Fibroblast of the aortic adventitia (primary cell): Measurements from ENCODE around the gene ABHD2. TPM values are rescaled to one million over a fixed set of nuclear protein-coding genes. Genes with fewer than 3 reads are reported as not detected.

ENCODE experiments used
- DNase-seq: peaks from one replicate; pipeline ENCODE4 v3.0.0-alpha.2; 2010; ENCODE audit warnings: low read depth
- H3K4me3 ChIP-seq: 2 replicates; pipeline ENCODE4 v1.5.1; 2011; ENCODE audit warnings: low read depth, mild to moderate bottlenecking, control low read depth, low read length, moderate library complexity
- total RNA-seq: library from RNA; depleted of rRNA; stranded (reverse); fragments of >200 nt; gene quantifications from 2 replicates; pipeline ENCODE4 v1.2.3, GENCODE V29; 2012; ENCODE audit warnings: low replicate concordance
- TF ChIP-seq, protein P1 (sequence below): IDR thresholded peaks from 2 replicates; pipeline ENCODE4 v1.5.1; 2011; ENCODE audit warnings: mild to moderate bottlenecking, low read length, control low read depth, inconsistent platforms; ENCODE audit not compliant: insufficient read depth

ABHD2 gene
- total RNA-seq, 1 donor: 100 TPM

DNA sequence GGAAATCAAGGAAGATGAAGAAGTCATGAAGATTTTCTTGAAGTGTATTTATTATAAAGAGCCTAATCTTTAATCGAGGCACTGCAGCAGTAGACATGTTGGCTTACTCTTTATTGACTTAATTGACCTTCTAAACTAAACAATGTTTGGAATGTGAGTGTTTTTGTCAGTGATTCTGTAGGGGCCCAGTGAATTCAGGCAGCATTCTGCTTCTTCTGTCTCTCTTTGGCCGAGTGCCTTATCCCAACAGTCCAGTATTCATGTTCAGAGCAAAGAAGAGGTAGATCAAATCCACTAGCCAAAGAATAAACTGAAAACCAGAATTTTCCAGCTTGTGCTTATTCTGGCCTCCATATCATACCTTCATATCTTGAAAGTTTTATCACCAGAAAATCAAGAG lies 77.4 kb downstream of the ABHD2 start:
- TF ChIP-seq, protein P1, sequence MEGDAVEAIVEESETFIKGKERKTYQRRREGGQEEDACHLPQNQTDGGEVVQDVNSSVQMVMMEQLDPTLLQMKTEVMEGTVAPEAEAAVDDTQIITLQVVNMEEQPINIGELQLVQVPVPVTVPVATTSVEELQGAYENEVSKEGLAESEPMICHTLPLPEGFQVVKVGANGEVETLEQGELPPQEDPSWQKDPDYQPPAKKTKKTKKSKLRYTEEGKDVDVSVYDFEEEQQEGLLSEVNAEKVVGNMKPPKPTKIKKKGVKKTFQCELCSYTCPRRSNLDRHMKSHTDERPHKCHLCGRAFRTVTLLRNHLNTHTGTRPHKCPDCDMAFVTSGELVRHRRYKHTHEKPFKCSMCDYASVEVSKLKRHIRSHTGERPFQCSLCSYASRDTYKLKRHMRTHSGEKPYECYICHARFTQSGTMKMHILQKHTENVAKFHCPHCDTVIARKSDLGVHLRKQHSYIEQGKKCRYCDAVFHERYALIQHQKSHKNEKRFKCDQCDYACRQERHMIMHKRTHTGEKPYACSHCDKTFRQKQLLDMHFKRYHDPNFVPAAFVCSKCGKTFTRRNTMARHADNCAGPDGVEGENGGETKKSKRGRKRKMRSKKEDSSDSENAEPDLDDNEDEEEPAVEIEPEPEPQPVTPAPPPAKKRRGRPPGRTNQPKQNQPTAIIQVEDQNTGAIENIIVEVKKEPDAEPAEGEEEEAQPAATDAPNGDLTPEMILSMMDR: no peak
- no peak overlapping the region for H3K4me3 ChIP-seq
- DNase-seq: peak; percentile 64

DNA sequence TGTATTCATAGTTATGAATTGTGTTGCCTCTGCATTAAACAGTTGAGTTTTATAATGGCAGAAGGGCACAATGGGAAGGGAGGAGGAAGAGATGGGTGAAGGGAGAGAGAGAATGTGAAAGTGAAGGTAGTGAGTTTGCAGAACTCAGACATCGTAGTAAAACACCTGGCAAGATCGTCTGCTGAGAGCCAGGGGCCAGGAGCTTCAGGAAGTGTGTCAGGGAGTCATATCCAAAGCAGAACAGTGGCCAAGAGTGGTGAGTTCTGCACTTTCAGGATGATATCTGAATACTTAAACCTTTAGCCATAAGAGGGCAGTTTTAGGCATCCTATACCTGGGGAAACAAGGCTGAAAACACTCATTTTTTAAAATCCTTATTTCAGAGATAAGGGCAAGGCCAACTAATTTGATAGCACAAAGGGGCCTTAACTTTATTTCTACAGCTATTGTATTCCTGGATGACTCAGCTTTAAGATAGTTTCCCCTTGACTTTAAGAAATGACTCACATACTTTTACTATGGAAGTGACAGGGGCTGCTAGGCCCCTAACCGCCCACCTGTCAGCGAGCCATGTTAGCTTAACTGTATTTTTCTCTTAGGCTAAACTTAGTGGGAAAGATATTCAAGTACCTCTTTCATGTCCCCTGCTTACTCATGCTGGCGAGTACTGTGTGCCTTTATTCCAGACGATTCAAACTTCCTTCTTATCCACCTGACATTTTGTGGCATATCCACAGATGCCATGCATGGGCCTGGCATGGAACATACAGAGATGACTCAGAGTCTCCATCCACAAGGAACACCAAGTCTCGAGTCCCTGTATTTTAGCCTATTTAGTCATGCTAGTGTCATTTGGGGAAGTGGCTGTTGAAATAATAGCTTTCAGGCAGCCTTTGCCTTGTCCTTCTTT lies 79.3 kb downstream of the ABHD2 start:
- peak; percentile 83 for DNase-seq
- TF ChIP-seq, protein P1: no peak
- no peak overlapping the region for H3K4me3 ChIP-seq

DNA sequence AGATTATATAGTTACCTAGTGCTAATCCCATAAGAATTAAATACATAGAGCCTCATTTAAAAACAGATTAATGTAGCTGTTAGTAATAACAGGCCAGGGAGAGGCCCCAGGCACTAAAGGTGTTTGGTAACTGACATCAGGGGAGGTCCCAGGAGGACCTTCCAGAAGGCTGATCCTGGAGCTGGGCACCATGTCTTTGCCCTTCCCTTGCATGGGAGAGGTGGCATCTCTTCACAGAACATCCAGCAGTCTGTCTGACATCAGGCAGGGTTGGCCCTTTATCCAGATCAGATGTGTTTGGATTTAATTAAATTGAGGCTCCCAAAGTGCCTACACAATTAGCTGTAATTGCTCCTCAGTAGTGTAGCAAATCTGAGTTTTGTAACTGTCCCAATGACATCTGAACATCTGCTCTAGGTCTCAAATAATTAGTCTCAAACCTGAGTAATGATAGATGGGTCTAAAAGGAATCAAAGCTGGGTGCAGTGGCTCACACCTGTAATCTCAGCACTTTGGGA lies 80.1 kb downstream of the ABHD2 start:
- no peak for DNase-seq
- H3K4me3 ChIP-seq: no peak overlapping the region
- TF ChIP-seq, protein P1: no peak

DNA sequence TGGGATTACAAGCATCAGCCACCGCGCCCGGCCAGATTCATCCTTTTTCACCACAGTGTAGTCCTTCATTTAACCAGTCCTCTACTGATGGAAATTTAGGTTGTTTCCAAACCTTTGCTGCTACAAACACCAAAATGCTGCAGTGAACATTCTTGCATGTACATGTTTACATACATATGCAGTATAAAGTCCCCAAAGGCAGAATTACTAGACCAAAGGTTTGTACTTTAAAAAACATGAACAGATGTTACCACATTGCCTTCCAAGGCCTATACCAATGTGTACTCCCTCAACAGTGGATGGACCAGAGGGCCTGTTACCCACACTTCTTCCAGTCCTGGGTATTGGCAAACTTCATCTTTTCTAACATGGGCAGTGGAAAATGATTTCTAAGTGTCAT lies 82.1 kb downstream of the ABHD2 start:
- no peak overlapping the region for H3K4me3 ChIP-seq
- TF ChIP-seq, protein P1: no peak
- DNase-seq: no peak

DNA sequence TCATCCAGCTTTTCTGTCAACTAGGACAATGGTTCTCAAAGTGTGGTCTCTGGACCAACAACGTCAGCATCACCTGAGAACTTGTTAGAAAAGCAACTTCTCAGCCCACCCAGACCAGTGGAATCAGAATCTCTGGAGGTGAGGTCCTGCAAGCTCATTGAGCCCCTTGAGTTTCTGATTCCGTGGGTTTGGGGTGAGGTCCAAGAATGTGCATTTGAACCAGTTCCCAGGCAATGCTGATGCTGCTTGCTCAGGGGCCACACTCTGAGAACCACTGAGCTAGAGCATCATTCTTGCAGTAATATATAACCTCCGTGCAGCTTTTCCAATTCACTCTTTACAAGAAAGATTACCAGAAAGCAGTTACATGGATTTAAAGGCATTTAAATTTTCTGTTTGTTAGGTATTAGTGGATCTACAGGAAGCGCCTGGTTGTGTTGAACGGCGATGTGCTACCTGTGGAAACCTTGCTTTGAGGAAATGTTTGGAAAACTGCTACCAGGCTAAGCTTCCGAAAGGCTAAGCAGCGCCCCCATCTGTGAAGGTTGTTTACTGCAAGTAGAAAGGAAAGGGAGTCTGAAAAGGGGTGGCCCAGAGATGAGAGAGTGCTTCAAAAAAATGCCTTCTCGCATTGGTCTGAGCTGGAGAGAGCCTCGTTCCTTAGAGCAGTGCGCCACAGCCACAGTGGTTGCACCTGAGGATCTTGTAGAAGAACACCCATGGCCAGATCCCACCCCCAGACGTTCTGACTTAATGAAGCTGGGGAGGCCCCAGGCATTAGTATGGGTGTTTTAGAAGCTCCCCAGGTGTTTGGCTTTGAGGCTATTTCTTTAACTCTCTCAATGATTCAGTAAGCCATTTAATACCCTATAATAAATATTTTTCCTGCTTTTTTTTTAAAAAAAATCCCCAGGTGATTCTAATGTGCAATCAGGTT lies 83.1 kb downstream of the ABHD2 start:
- peak; percentile 51 for DNase-seq
- no peak overlapping the region for H3K4me3 ChIP-seq
- TF ChIP-seq, protein P1: peak; percentile 69

DNA sequence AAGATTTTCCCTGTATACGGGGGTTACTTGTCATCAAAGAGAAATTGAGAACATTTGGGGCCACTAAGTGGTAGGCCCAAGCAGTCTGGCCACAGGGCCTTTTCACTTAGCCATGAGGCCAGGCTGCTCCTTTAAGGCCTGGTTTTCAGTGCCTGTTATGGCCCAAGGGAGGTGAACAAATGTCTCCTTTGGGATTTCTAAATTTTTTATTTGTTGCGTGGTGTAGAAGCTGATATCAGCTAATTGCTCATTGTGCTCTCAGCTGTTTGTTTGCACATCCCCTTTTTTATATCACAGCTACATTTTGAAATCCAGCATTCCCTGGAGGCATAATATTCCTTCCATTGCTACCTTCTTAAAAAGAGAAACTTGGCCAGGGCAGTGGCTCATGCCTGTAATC lies 84.7 kb downstream of the ABHD2 start:
- TF ChIP-seq, protein P1: no peak
- no peak overlapping the region for H3K4me3 ChIP-seq
- peak; percentile 18 for DNase-seq
